ENCODE results near the gene MLANA. TPM values are rescaled to one million over a fixed set of nuclear protein-coding genes. Genes with fewer than 3 reads are reported as not detected.
A peak's percentile ranks its signal among the peaks of the same experiment; 100 is the strongest.

MLANA gene
- total and polyA plus RNA-seq, 4 donors: 0.05 to 0.29 (median 0.16) TPM

GRCh38 chr9:5953743-5954707 lies 63.3 kb downstream of the MLANA start:
- 32% methylated on average over 9 of the region's 9 CpGs for WGBS
- Histone ChIP-seq H3K27me3 (ENCODE audit: control insufficient read depth in 4 of 4, insufficient read depth in 4 of 4, low read length in 3 of 4) (no peaks in the 10 kb centered on the region), H3K4me3 (ENCODE audit: low read depth in 1 of 3, low read length in 3 of 3) (peak overlapping the region in 2 of 3 donors; percentile 37 to 56), H3K9me3 (ENCODE audit: control insufficient read depth in 4 of 4, low read length in 3 of 4) (no peaks in the 10 kb centered on the region), H3K4me1 (ENCODE audit: control insufficient read depth in 4 of 4, insufficient read depth in 4 of 4, low read length in 3 of 4) (peaks cover 0 to 19% (median 7%) of the 10 kb centered on the region in 4 donors), H3K27ac (ENCODE audit: low read depth in 1 of 2, low read length in 2 of 2) (peak overlapping the region; percentile 49 to 67), H3K9ac (ENCODE audit: low read depth in 1 of 2, low read length in 2 of 2) (peak overlapping the region in 1 of 2 donors; percentile 82), H3K36me3 (ENCODE audit: control insufficient read depth in 4 of 4, insufficient read depth in 3 of 4, low read depth in 1 of 4, low read length in 3 of 4) (no peaks in the 10 kb centered on the region)
- DNase-seq (ENCODE audit: low spot score): no peak
- no peak for TF ChIP-seq RXRA (IDR thresholded peaks at IDR 0.05)
- TF ChIP-seq CTCF (IDR thresholded peaks at IDR 0.05; ENCODE audit: low read depth, low read length, missing input control): no peak
- TF ChIP-seq RAD21 (IDR thresholded peaks at IDR 0.05): no peak
- no peak for TF ChIP-seq ATF3 (IDR thresholded peaks at IDR 0.05)
- TF ChIP-seq MAX (IDR thresholded peaks at IDR 0.05): no peak

GRCh38 chr9:5957166-5957565 lies 66.5 kb downstream of the MLANA start:
- Histone ChIP-seq H3K9me3 (ENCODE audit: control insufficient read depth in 4 of 4, low read length in 3 of 4) (no peaks in the 10 kb centered on the region), H3K27ac (ENCODE audit: low read depth in 1 of 2, low read length in 2 of 2) (no peak overlapping the region), H3K36me3 (ENCODE audit: control insufficient read depth in 4 of 4, insufficient read depth in 3 of 4, low read depth in 1 of 4, low read length in 3 of 4) (no peaks in the 10 kb centered on the region), H3K4me1 (ENCODE audit: control insufficient read depth in 4 of 4, insufficient read depth in 4 of 4, low read length in 3 of 4) (peaks cover 0 to 12% (median 7%) of the 10 kb centered on the region in 4 donors), H3K9ac (ENCODE audit: low read depth in 1 of 2, low read length in 2 of 2) (no peak overlapping the region), H3K27me3 (ENCODE audit: control insufficient read depth in 4 of 4, insufficient read depth in 4 of 4, low read length in 3 of 4) (no peaks in the 10 kb centered on the region), H3K4me3 (ENCODE audit: low read depth in 1 of 3, low read length in 3 of 3) (no peak overlapping the region)
- 84% methylated on average over 1 of the region's 1 CpG for WGBS
- TF ChIP-seq NR2F2 (IDR thresholded peaks at IDR 0.05) (no peak), FOXA1 (IDR thresholded peaks at IDR 0.05) (no peak), ZBTB33 (IDR thresholded peaks at IDR 0.05) (no peak), EGR1 (IDR thresholded peaks at IDR 0.05; ENCODE audit: low read depth in 2 of 2) (no peak), TAF1 (conservative IDR thresholded peaks at IDR 0.05) (no peak), CTCF (IDR thresholded peaks at IDR 0.05; ENCODE audit: low read depth, low read length, missing input control) (no peak), FOXA2 (IDR thresholded peaks at IDR 0.05) (no peak), HNF4G (IDR thresholded peaks at IDR 0.05) (no peak), JUND (IDR thresholded peaks at IDR 0.05) (no peak), REST (IDR thresholded peaks at IDR 0.05) (no peak), ATF3 (IDR thresholded peaks at IDR 0.05) (no peak), MAX (IDR thresholded peaks at IDR 0.05) (no peak), RXRA (IDR thresholded peaks at IDR 0.05) (no peak), HNF4A (conservative IDR thresholded peaks at IDR 0.05) (no peak), GABPA (IDR thresholded peaks at IDR 0.05 in 1 of 2, conservative IDR thresholded peaks at IDR 0.05 in 1 of 2) (no peak), RAD21 (IDR thresholded peaks at IDR 0.05) (no peak)
- DNase-seq (ENCODE audit: low spot score): no peak

Measured in liver (tissue), 9 donors.